PC-9 (cell line): ENCODE data around the gene HAGHL. TPM values are rescaled to one million over a fixed set of nuclear protein-coding genes. Genes with fewer than 3 reads are reported as not detected.
"Not testable (repeated sequence)": the region's sequence is repeated elsewhere in the genome, so short reads cannot be mapped to it uniquely, and the experiment has no call there.

Experiments used
- BruUV-seq: library from RNA; stranded (reverse); fragments of 400-500 nt; replicated peaks from 2 replicates; lab custom pipeline; 2021; lab: Mats Ljungman, UMichigan
- CTCF ChIA-PET: fragments of 300-600 bp; sonication (Branson Sonifier 250); formaldehyde crosslinking; loops from one replicate; lab custom pipeline; 2022; ENCODE audit warnings: antibody characterized with exemption; lab: Charles Lee
- POLR2A ChIA-PET: fragments of 300-600 bp; sonication (Branson Sonifier 250); formaldehyde crosslinking; loops from one replicate; lab custom pipeline; 2022; ENCODE audit warnings: antibody characterized with exemption; ENCODE audit not compliant: unreplicated experiment; lab: Charles Lee
- DNase-seq, 2 experiments: peaks; one replicate each; pipeline versions ENCODE4 v3.0.0 to v3.0.0-alpha.2; 2015 to 2022; ENCODE audit warnings: mixed read lengths in 1 of 2
- H2AFZ ChIP-seq: fragments of 200-600 bp; sonication (generic); 2 replicates; pipeline ENCODE4 v1.8.1; 2017; ENCODE audit warnings: antibody characterized with exemption
- H3F3A ChIP-seq: fragments of 200-600 bp; sonication (generic); 2 replicates; pipeline ENCODE4 v1.8.1; 2017; ENCODE audit warnings: antibody characterized with exemption, mild to moderate bottlenecking, low read depth; ENCODE audit not compliant: insufficient read depth
- H3K27ac ChIP-seq: fragments of 200-600 bp; sonication (generic); 2 replicates; pipeline ENCODE4 v1.6.1; 2016; ENCODE audit warnings: mixed run types
- H3K27me3 ChIP-seq: fragments of 200-600 bp; sonication (generic); 2 replicates; pipeline ENCODE4 v1.6.1; 2016; ENCODE audit warnings: low read depth, mixed run types; ENCODE audit not compliant: insufficient read depth
- H3K36me3 ChIP-seq: fragments of 200-600 bp; sonication (generic); 2 replicates; pipeline ENCODE4 v1.6.1; 2016; ENCODE audit warnings: low read depth, mixed run types
- H3K4me1 ChIP-seq: fragments of 200-600 bp; sonication (generic); replicated peaks from 2 replicates; pipeline ENCODE4 v1.6.1; 2016; ENCODE audit warnings: mixed run types; ENCODE audit not compliant: insufficient read depth
- H3K4me2 ChIP-seq: fragments of 200-600 bp; sonication (generic); 2 replicates; pipeline ENCODE4 v1.6.1; 2017; ENCODE audit warnings: mixed run types
- H3K4me3 ChIP-seq: fragments of 200-600 bp; sonication (generic); 2 replicates; pipeline ENCODE4 v1.6.1; 2016; ENCODE audit warnings: mixed run types
- H3K79me2 ChIP-seq: fragments of 200-600 bp; sonication (generic); 2 replicates; pipeline ENCODE4 v1.6.1; 2017; ENCODE audit warnings: low read depth, mixed run types
- H3K9me2 ChIP-seq: fragments of 200-600 bp; sonication (generic); 2 replicates; pipeline ENCODE4 v1.8.1; 2017; ENCODE audit warnings: mild to moderate bottlenecking; ENCODE audit not compliant: insufficient read depth
- H3K9me3 ChIP-seq: fragments of 200-600 bp; sonication (generic); 2 replicates; pipeline ENCODE4 v1.8.1; 2016; ENCODE audit warnings: low read depth; ENCODE audit not compliant: insufficient read depth
- H4K20me1 ChIP-seq: fragments of 200-600 bp; sonication (generic); 2 replicates; pipeline ENCODE4 v1.8.1; 2017; ENCODE audit not compliant: insufficient read depth
- EZH2 ChIP-seq: fragments of 200-600 bp; sonication (generic); IDR thresholded peaks from 2 replicates; pipeline ENCODE4 v1.8.0; 2017; ENCODE audit warnings: antibody characterized with exemption, low read depth
- intact Hi-C: fragments of 100-400 bp; cut with micrococcal nuclease; formaldehyde crosslinking; loops from one replicate; pipeline ENCODE4 v1.10.0; 2022; ENCODE audit not compliant: unreplicated experiment
- total RNA-seq: library from RNA; stranded (reverse); gene quantifications from 2 replicates; pipeline ENCODE4 v1.2.3, GENCODE V29; 2021
- TF ChIP-seq, protein P1 (sequence below): fragments of 200-600 bp; sonication (generic); conservative IDR thresholded peaks from 2 replicates; pipeline ENCODE4 v1.6.1; 2017; ENCODE audit warnings: mixed run types, antibody characterized with exemption, mild to moderate bottlenecking, moderate library complexity

The HAGHL gene
- total RNA-seq, 1 experiment from 2014 or later: 31.0 TPM

- no peak for TF ChIP-seq EZH2
- TF ChIP-seq, protein P1, sequence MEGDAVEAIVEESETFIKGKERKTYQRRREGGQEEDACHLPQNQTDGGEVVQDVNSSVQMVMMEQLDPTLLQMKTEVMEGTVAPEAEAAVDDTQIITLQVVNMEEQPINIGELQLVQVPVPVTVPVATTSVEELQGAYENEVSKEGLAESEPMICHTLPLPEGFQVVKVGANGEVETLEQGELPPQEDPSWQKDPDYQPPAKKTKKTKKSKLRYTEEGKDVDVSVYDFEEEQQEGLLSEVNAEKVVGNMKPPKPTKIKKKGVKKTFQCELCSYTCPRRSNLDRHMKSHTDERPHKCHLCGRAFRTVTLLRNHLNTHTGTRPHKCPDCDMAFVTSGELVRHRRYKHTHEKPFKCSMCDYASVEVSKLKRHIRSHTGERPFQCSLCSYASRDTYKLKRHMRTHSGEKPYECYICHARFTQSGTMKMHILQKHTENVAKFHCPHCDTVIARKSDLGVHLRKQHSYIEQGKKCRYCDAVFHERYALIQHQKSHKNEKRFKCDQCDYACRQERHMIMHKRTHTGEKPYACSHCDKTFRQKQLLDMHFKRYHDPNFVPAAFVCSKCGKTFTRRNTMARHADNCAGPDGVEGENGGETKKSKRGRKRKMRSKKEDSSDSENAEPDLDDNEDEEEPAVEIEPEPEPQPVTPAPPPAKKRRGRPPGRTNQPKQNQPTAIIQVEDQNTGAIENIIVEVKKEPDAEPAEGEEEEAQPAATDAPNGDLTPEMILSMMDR: no peak
- CTCF ChIA-PET: no interaction called here
- no peaks in the 10 kb centered on the region for H3K36me3 ChIP-seq
Measured at GRCh38 chr16:687499-687898, 39.4 kb upstream of the HAGHL start.

DNA sequence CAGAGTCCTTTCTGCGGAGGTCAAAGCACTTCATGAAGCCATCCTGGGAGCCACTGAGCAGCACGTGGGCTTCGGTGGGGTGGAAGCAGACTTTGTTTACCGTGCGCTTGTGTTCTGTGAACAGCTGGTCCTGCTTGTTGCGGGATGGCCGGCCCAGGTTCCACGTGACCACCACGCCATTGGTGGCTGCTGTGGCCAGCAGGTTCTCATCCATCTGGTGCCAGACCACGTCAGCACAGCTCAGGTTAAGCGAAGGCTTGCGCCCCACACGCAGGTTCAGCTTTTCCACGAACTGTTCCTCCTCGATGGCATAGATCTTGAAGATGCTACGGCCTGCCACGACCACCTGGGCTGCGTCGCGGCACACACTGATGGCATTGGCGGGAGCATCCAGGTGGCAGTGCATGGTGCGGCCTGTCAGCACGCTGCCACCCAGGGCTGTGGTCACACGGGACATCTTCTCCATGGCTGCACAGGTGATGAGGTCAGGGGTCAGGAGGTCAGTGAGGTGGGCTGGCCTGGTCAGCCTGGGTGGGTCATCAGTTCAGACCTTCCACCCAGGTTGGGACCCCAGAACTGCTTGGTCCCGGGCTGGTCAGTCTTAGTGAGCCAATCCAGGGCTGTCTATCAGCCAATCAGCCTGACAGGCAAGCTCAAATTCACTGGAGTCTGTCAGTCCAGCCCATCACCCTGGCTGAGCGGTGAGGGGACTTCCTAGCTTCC, 37.6 kb upstream of the HAGHL start:
- Histone ChIP-seq H3K36me3 (no peaks in the 10 kb centered on the region), H3K4me3 (peak overlapping the region; percentile 99), H3K9me3 (no peaks in the 10 kb centered on the region), H4K20me1 (no peaks in the 10 kb centered on the region; the same call in 1 of the 2 replicates), H3K9me2 (no peaks in the 10 kb centered on the region), H3K4me1 (peaks cover 26% of the 10 kb centered on the region), H3K27me3 (no peaks in the 10 kb centered on the region), H3K79me2 (peaks cover 13% of the 10 kb centered on the region), H3F3A (peaks cover 27% of the 10 kb centered on the region), H3K4me2 (peak overlapping the region; percentile 97), H2AFZ (peak overlapping the region; percentile 79), H3K27ac (no peak overlapping the region)
- no peak for DNase-seq
- POLR2A ChIA-PET: no interaction called here
- intact Hi-C loops: no loop called here
- TF ChIP-seq EZH2: no peak
- TF ChIP-seq, protein P1: no peak
- CTCF ChIA-PET: no interaction called here
- no TSS peak for BruUV-seq

More at GRCh38 chr16:687499-687898, 39.4 kb upstream of the HAGHL start:
- BruUV-seq: no TSS peak
- Histone ChIP-seq H3K9me3 (no peaks in the 10 kb centered on the region), H3K27me3 (no peaks in the 10 kb centered on the region), H3K4me2 (no peak overlapping the region), H4K20me1 (peaks cover 11% of the 10 kb centered on the region), H3F3A (peaks cover 34% of the 10 kb centered on the region), H3K27ac (no peak overlapping the region), H3K4me3 (no peak overlapping the region), H3K9me2 (no peaks in the 10 kb centered on the region), H3K4me1 (peaks cover 34% of the 10 kb centered on the region), H3K79me2 (peaks cover 26% of the 10 kb centered on the region), H2AFZ (no peak overlapping the region)
- POLR2A ChIA-PET: no interaction called here
- intact Hi-C loops: no loop called here
- DNase-seq: no peak

DNA sequence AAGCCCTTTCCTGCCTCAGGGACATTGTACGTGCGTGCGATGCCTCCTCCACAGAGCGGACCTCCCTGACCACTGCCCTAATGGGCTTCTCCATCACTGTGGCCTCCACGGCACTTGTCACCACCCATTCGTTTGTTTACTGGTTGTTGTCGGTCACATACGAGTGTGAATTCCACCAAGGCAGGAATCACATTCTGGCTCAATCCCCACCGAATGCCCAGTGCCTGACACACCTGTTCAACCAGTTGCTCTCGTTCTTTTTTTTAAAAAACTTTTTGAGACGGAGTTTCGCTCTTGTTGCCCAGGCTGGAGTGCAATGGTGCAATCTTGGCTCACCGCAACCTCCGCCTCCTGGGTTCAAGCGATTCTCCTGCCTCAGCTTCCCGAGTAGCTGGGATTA, 35.7 kb upstream of the HAGHL start:
- DNase-seq: peak in 1 of 2 experiments; percentile 63
- CTCF ChIA-PET: not testable (repeated sequence)
- POLR2A ChIA-PET: interaction anchor here (0.7 kb wide), 1 partner anchor 306 kb away, joined by 7 read pairs; no protein-coding TSS in a partner anchor

More for the DNA sequence above, 35.7 kb upstream of the HAGHL start:
- H3K9me2 ChIP-seq, H3K27ac ChIP-seq, BruUV-seq, H3K27me3 ChIP-seq, H2AFZ ChIP-seq, H3K36me3 ChIP-seq, intact Hi-C loops, H4K20me1 ChIP-seq, H3K9me3 ChIP-seq: not testable (repeated sequence)
- Histone ChIP-seq H3K4me3 (0 out of 2 replicates have a peak overlapping the region, but pooled peaks have one; percentile 99), H3K4me2 (peak overlapping the region; percentile 97), H3F3A (peaks cover 27% of the 10 kb centered on the region), H3K4me1 (peaks cover 18% of the 10 kb centered on the region), H3K79me2 (peaks cover 13% of the 10 kb centered on the region)
